Left lung (tissue), 10 donors: Measurements from ENCODE around the gene OR5AR1. TPM values are rescaled to one million over a fixed set of nuclear protein-coding genes. Genes with fewer than 3 reads are reported as not detected.
"Not testable (repeated sequence)": the region's sequence is repeated elsewhere in the genome, so short reads cannot be mapped to it uniquely, and the experiment has no call there.

Source experiments
- ATAC-seq: fragments of 200-7000 bp; cut with Tn5 transposase; one replicate; pipeline ENCODE4 v1.9.1; 2020; ENCODE audit warnings: moderate library complexity
- DNase-seq, 4 donors: peaks; one replicate each; pipeline ENCODE4 v3.0.0-alpha.2; 2013 to 2020
- H3K27ac ChIP-seq, 2 donors: fragments of 200-600 bp; sonication (generic) in 1 of 2; one replicate each; pipeline versions ENCODE4 v1.5.0 to v1.8.0; 2020 to 2021
- H3K27me3 ChIP-seq, 2 donors: fragments of 200-600 bp; sonication (generic) in 1 of 2; one replicate each; pipeline versions ENCODE4 v1.5.0 to v1.8.0; 2020 to 2021
- H3K36me3 ChIP-seq, 2 donors: fragments of 200-600 bp; sonication (generic) in 1 of 2; one replicate each; pipeline versions ENCODE4 v1.5.0 to v1.8.0; 2020 to 2021
- H3K4me1 ChIP-seq, 2 donors: fragments of 200-600 bp; one replicate each; pipeline ENCODE4 v1.8.0; 2021
- H3K4me3 ChIP-seq, 2 donors: fragments of 200-600 bp; sonication (generic) in 1 of 2; one replicate each; pipeline versions ENCODE4 v1.5.0 to v1.8.0; 2020 to 2021; ENCODE audit warnings: mild to moderate bottlenecking in 1 of 2
- H3K9me3 ChIP-seq, 2 donors: fragments of 200-600 bp; sonication (generic) in 1 of 2; one replicate each; pipeline versions ENCODE4 v1.5.0 to v1.8.0; 2020 to 2021
- intact Hi-C, 2 donors: fragments of 100-400 bp; cut with DNase I; formaldehyde crosslinking; loops; one replicate each; pipeline versions ENCODE4 v1.11.2 to v1.14.2; 2022
- polyA plus RNA-seq, 6 donors: library from polyadenylated mRNA; unstranded; fragments of 120-200 nt; gene quantifications; one replicate each; pipeline ENCODE4 v1.2.1, GENCODE V29; 2013; ENCODE audit not compliant: insufficient read length in 6 of 6
- total RNA-seq, 2 donors: library from RNA; stranded (reverse); fragmentation: NEBNext Ultra II Directional; extraction: Animal tissue kit (Norgen Biotek cat#: 25700); gene quantifications; one replicate each; pipeline ENCODE4 v1.2.1, GENCODE V29; 2021
- TF ChIP-seq, protein P1 (sequence below), 2 donors: fragments of 200-600 bp; sonication (generic) in 1 of 2; IDR thresholded peaks; one replicate each; pipeline versions ENCODE4 v1.5.0 to v1.8.0; 2021; ENCODE audit warnings: antibody characterized with exemption in 2 of 2
- donor health status: DM: no; HTN: yes; CAD: no.
- donor health status: DM: no; HTN: no; CAD: no.

Gene OR5AR1
- total and polyA plus RNA-seq, 8 donors, result not detected

DNA sequence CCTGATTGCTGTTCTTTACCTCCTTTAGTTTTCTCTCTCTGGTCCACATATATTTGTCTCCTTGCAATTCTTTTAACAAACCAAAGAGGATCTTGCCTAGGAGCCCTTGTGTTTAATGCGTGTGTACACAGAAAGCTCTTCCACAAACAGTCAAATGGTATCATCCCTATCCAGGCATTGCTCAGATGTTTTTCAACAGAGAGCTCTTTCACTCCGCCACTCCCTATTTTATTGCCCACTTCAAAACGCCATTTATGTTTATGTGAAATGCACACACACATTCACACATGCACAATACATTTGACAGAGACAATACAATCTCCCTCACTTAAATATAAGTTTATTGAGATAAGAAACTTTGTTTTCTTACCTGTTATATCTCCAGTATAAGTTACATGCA lies 26.0 kb upstream of the OR5AR1 start:
- Histone ChIP-seq H3K27ac (no peak overlapping the region), H3K27me3 (no peaks in the 10 kb centered on the region), H3K4me1 (no peaks in the 10 kb centered on the region), H3K36me3 (no peaks in the 10 kb centered on the region), H3K4me3 (no peak overlapping the region), H3K9me3 (no peaks in the 10 kb centered on the region)
- DNase-seq (no peak), ATAC-seq (no peak)
- intact Hi-C loops, result no loop called here
- TF ChIP-seq, protein P1, sequence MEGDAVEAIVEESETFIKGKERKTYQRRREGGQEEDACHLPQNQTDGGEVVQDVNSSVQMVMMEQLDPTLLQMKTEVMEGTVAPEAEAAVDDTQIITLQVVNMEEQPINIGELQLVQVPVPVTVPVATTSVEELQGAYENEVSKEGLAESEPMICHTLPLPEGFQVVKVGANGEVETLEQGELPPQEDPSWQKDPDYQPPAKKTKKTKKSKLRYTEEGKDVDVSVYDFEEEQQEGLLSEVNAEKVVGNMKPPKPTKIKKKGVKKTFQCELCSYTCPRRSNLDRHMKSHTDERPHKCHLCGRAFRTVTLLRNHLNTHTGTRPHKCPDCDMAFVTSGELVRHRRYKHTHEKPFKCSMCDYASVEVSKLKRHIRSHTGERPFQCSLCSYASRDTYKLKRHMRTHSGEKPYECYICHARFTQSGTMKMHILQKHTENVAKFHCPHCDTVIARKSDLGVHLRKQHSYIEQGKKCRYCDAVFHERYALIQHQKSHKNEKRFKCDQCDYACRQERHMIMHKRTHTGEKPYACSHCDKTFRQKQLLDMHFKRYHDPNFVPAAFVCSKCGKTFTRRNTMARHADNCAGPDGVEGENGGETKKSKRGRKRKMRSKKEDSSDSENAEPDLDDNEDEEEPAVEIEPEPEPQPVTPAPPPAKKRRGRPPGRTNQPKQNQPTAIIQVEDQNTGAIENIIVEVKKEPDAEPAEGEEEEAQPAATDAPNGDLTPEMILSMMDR (IDR thresholded peaks at IDR 0.05), result no peak

DNA sequence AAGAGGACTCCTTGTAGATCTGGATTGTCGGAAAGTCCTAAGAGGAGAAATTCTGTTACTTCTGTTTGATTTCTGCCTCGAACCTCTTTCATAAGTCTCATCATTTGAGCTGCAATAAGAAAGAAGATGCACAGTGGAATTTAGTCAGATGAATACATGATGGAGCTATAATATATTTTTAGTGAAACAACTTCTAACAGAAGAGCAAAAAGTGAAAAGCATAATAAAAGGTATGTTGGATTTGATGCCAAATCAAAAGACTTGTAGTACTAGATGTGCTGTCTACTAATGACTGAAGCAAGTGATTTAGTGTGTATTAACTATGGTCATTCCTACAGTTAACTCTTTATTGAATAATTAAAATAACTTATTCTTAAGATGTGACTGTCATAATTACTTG lies 21.1 kb upstream of the OR5AR1 start, which contains the start of gene OR5AP2:
OR5AP2 (minus strand) TSS at position 101 of the 400 bp plus-strand sequence; CDS start at position 101, 0 bp downstream.
- H3K27ac ChIP-seq, result no peak within 1 kb of the TSS
- H3K4me3 ChIP-seq, result no peak within 1 kb of the TSS
- H3K4me1 ChIP-seq, result no peaks in the 10 kb centered on the region
- DNase-seq (no peak), ATAC-seq (no peak)
- H3K36me3 ChIP-seq, result no peaks in the 10 kb centered on the region
- intact Hi-C loops, result no loop called here
- TF ChIP-seq, protein P1 (IDR thresholded peaks at IDR 0.05), result no peak
- H3K27me3 ChIP-seq, result no peaks in the 10 kb centered on the region
- no peaks in the 10 kb centered on the region for H3K9me3 ChIP-seq

DNA sequence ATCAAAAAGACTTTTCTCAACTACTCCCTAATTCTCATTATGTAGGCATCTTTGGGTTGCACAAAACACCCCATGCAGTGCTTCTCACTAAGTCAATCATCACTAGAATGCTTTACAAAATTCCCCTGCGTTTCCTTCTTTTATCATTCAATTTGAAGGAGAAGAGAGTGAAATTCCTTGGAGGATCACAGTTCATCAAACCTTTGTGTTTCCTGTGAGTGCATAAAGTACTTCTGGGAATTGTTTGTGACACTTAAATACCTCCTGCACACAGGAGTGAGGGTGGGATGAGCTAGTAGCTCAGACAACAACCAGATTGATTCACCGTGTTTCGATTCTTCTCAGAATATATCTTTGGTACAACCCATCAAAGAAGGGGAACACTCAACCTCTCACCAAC lies 3.7 kb upstream of the OR5AR1 start:
- DNase-seq (no peak), ATAC-seq (no peak)
- Histone ChIP-seq H3K4me3 (no peak overlapping the region), H3K4me1 (no peaks in the 10 kb centered on the region), H3K9me3 (peaks cover 0 to 5% of the 10 kb centered on the region in 2 donors), H3K27me3 (no peaks in the 10 kb centered on the region), H3K36me3 (no peaks in the 10 kb centered on the region), H3K27ac (no peak overlapping the region)
- TF ChIP-seq, protein P1 (IDR thresholded peaks at IDR 0.05), result no peak
- intact Hi-C loops, result no loop called here

DNA sequence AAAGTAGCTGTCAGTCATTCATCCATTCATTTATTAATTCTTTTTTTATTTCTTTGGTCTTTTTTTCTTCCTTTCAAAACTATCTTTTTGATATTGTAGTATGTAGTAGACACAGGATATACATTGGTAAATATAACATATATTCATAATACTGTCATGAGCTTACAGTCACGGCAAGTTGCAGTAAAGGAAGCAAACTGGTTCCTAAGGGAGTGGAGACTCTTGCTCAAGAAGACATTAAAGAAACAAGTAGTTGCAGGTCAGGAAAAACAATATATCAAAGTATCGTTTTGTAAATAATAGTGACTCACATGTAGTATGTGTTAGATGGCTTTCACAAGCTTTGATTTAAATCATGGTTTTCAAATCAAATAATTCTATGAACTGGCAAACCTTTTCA lies 7.5 kb downstream of the OR5AR1 start:
- H3K9me3 ChIP-seq, result no peaks in the 10 kb centered on the region
- H3K27me3 ChIP-seq, result no peaks in the 10 kb centered on the region
- intact Hi-C loops, result no loop called here
- TF ChIP-seq, protein P1 (IDR thresholded peaks at IDR 0.05), result no peak
- DNase-seq (no peak), ATAC-seq (no peak)
- no peak overlapping the region for H3K4me3 ChIP-seq
- H3K36me3 ChIP-seq, result no peaks in the 10 kb centered on the region
- H3K27ac ChIP-seq, result no peak overlapping the region
- no peaks in the 10 kb centered on the region for H3K4me1 ChIP-seq

DNA sequence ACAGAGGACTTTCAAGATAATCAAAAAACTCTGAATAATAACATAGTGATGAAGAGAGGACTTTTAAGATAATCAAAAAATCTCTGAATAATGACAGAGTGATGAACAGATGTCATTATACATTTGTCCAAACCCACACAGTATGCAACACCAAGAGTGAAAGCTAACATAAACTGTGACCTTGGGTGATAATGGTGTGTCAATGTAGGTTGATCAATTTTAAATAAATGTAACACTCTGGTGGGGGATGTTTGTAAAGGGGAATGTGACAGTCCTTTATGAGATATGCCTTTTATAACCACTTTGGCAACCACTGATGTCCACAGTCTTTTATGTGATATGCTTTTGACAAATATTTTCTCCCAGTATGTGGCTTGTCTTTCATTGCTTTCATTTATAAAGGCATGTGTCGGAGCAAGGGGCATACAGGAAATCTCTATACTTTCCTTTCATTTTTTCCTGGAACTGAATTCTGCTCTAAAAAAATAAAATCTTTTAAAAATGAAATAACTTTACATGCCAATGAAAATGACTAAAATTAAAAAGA lies 25.1 kb downstream of the OR5AR1 start:
- no peaks in the 10 kb centered on the region for H3K4me1 ChIP-seq
- DNase-seq, result no peak
- H3K36me3 ChIP-seq, result no peaks in the 10 kb centered on the region
- H3K27me3 ChIP-seq, result no peaks in the 10 kb centered on the region
- TF ChIP-seq, protein P1 (IDR thresholded peaks at IDR 0.05), result no peak
- H3K9me3 ChIP-seq, result no peaks in the 10 kb centered on the region
- H3K27ac ChIP-seq, result no peak overlapping the region
- H3K4me3 ChIP-seq, result no peak overlapping the region
- intact Hi-C loops, result no loop called here
- no peak for ATAC-seq

DNA sequence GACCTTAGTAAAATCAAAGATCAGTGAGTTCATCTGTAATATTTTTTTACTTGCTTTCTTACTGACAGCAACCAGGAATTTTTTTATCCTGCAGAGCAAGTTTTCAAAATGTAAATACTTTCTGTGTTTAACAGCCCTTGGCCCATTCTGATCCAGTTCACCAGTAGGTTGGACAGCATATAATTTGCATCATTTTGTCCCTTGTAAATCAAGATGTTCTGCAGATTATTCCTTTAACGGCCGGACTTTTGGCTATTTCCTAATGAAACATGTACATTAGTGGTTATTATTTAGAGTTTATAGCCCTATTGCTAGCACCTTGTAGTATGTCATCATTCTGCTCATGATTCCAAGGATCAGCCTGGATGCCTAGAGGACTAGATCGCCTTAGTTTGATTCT lies 27.7 kb downstream of the OR5AR1 start:
- H3K27ac ChIP-seq, H3K9me3 ChIP-seq, DNase-seq, H3K4me1 ChIP-seq, intact Hi-C loops, ATAC-seq, H3K36me3 ChIP-seq, H3K27me3 ChIP-seq, H3K4me3 ChIP-seq: not testable (repeated sequence)
